ENCODE data around the gene LAT.

GRCh38 chr16:28974437-28975157 lies 10.3 kb upstream of the LAT start, which contains the start of gene SPNS1:
- no peak for TF ChIP-seq CTCF (IDR thresholded peaks at IDR 0.05)
- TF ChIP-seq POLR2A (IDR thresholded peaks at IDR 0.05) = peak; percentile 55
